ENCODE results near the gene TATDN2. TPM values are rescaled to one million over a fixed set of nuclear protein-coding genes. Genes with fewer than 3 reads are reported as not detected.

Gene TATDN2
- total and polyA plus RNA-seq, 9 of the 15 experiments (the other 6 are each of a cell fraction or from before 2014, with no cell fraction given): 5.2 to 44.7 (median 25.8) TPM

DNA sequence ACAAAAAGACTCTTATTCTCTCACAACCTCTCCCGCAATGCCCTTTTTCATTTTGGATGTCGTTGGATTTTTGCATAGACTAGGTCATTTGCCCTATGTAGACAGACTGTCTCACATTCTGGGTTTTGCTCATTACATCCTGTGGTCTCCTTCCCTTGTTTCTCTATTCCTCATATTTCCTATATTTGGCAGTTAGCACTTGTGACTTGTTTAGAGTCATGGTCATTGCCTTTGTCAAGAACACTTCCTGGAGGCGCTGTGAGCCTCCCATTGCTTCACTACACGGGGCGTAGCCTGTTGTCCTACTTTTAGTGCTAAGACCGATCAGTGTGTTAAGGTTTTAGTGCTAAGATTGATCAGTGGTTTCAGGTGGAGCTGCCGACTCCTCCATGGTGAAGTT lies 16.1 kb upstream of the TATDN2 start:
- Histone ChIP-seq H3K27me3 (ENCODE audit: control insufficient read depth in 2 of 2, insufficient read depth in 2 of 2, low read length in 2 of 2) (no peaks in the 10 kb centered on the region), H3K4me2 (ENCODE audit: insufficient read depth, low read length) (no peak overlapping the region), H4K20me1 (replicated peaks; ENCODE audit: control insufficient read depth, insufficient read depth, low read length) (no peaks in the 10 kb centered on the region), H3K9me3 (replicated peaks; ENCODE audit: control insufficient read depth, insufficient read depth, low read depth, low read length) (peaks cover 2% of the 10 kb centered on the region; the same call in 1 of the 2 replicates), H3K9me1 (ENCODE audit: control insufficient read depth, insufficient read depth, low read length) (no peaks in the 10 kb centered on the region), H3K27ac (ENCODE audit: extremely low read depth, low read depth, low read length) (no peak overlapping the region; the same call in 2 of the 3 replicates), H3K79me2 (ENCODE audit: control insufficient read depth, insufficient read depth, low read length) (no peaks in the 10 kb centered on the region), H2AFZ (ENCODE audit: low read depth, low read length) (peak overlapping the region; percentile 22; the same call in 1 of the 2 replicates), H3K4me1 (replicated peaks in 1 of 2; ENCODE audit: control insufficient read depth in 2 of 2, insufficient read depth in 2 of 2, low read length in 2 of 2) (peaks cover 7 to 10% of the 10 kb centered on the region in 2 experiments; a peak in 4 of 5 replicates), H3K4me3 (no peak overlapping the region), H3K9ac (ENCODE audit: insufficient read depth in 1 of 2, low read depth in 2 of 2, low read length in 2 of 2) (no peak overlapping the region), H3K36me3 (ENCODE audit: control insufficient read depth, insufficient read depth, low read length) (no peaks in the 10 kb centered on the region; the same call in 2 of the 3 replicates)
- ATAC-seq: no peak
- FAIRE-seq: no peak
- intact Hi-C loops (cut with micrococcal nuclease) (no loop called here), in situ Hi-C loops (cut with MboI) (no loop called here)
- ChIA-PET POLR2A (interaction anchor here (0.6 to 0.9 kb wide), 2 partner anchors 22 to 86 kb away, joined by 3 read pairs; no protein-coding TSS in a partner anchor), CTCF (ENCODE audit: low intra/inter-chr PET ratio) (no interaction called here)
- no TSS peak for BruUV-seq (replicated peaks)
- TF ChIP-seq, protein P1, sequence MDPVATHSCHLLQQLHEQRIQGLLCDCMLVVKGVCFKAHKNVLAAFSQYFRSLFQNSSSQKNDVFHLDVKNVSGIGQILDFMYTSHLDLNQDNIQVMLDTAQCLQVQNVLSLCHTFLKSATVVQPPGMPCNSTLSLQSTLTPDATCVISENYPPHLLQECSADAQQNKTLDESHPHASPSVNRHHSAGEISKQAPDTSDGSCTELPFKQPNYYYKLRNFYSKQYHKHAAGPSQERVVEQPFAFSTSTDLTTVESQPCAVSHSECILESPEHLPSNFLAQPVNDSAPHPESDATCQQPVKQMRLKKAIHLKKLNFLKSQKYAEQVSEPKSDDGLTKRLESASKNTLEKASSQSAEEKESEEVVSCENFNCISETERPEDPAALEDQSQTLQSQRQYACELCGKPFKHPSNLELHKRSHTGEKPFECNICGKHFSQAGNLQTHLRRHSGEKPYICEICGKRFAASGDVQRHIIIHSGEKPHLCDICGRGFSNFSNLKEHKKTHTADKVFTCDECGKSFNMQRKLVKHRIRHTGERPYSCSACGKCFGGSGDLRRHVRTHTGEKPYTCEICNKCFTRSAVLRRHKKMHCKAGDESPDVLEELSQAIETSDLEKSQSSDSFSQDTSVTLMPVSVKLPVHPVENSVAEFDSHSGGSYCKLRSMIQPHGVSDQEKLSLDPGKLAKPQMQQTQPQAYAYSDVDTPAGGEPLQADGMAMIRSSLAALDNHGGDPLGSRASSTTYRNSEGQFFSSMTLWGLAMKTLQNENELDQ (CRISPR knock-in tag; IDR thresholded peaks at IDR 0.05; ENCODE audit: borderline replicate concordance): no peak
- 0 out of 2 replicates have a peak, but pooled peaks have one; percentile 21 for TF ChIP-seq EHMT2 (IDR thresholded peaks at IDR 0.05)
- DNase-seq (ENCODE audit: extremely low read depth in 1 of 4, low spot score in 3 of 4): peak in 1 of 4 experiments; percentile 4
- 74% methylated on average over 7 of the region's 7 CpGs for WGBS (ENCODE audit: insufficient coverage, low coverage, missing lambda C conversion rate)

Data from K562 (cell line).